Parathyroid adenoma (tissue), 2 donors: ENCODE data around the gene XAB2.

Experiments used
- H2AFZ ChIP-seq: fragments of 300-600 bp; sonication (generic); one replicate; pipeline ENCODE4 v1.7.0; 2017; ENCODE audit warnings: antibody characterized with exemption, mild to moderate bottlenecking
- H3K27ac ChIP-seq: fragments of 300-600 bp; sonication (generic); one replicate; pipeline ENCODE4 v1.7.0; 2017
- H3K27me3 ChIP-seq: fragments of 300-600 bp; sonication (generic); one replicate; pipeline ENCODE4 v1.7.0; 2017; ENCODE audit warnings: low read length; ENCODE audit not compliant: control insufficient read depth, insufficient read depth
- H3K36me3 ChIP-seq: fragments of 300-600 bp; sonication (generic); one replicate; pipeline ENCODE4 v1.7.0; 2017; ENCODE audit warnings: low read length; ENCODE audit not compliant: control insufficient read depth, insufficient read depth
- H3K4me1 ChIP-seq: fragments of 300-600 bp; sonication (generic); one replicate; pipeline ENCODE4 v1.7.0; 2017; ENCODE audit warnings: control low read depth
- H3K4me2 ChIP-seq: fragments of 300-600 bp; sonication (generic); one replicate; pipeline ENCODE4 v1.7.0; 2017; ENCODE audit warnings: low read length
- H3K4me3 ChIP-seq: fragments of 300-600 bp; sonication (generic); one replicate; pipeline ENCODE4 v1.7.0; 2017; ENCODE audit warnings: low read depth, low read length
- H3K79me2 ChIP-seq: fragments of 300-600 bp; sonication (generic); one replicate; pipeline ENCODE4 v1.7.0; 2017; ENCODE audit warnings: control low read depth
- H3K9ac ChIP-seq: fragments of 300-600 bp; sonication (generic); one replicate; pipeline ENCODE4 v1.7.0; 2017; ENCODE audit warnings: mild to moderate bottlenecking
- H3K9me3 ChIP-seq: fragments of 300-600 bp; sonication (generic); one replicate; pipeline ENCODE4 v1.7.0; 2017; ENCODE audit warnings: low read length; ENCODE audit not compliant: control insufficient read depth
- TF ChIP-seq, protein P1 (sequence below): fragments of 300-600 bp; sonication (generic); IDR thresholded peaks from one replicate; pipeline ENCODE4 v1.7.0; 2017; ENCODE audit warnings: antibody characterized with exemption, mild to moderate bottlenecking
- donor health status: primary hyperparathyroidism.

Gene XAB2

DNA sequence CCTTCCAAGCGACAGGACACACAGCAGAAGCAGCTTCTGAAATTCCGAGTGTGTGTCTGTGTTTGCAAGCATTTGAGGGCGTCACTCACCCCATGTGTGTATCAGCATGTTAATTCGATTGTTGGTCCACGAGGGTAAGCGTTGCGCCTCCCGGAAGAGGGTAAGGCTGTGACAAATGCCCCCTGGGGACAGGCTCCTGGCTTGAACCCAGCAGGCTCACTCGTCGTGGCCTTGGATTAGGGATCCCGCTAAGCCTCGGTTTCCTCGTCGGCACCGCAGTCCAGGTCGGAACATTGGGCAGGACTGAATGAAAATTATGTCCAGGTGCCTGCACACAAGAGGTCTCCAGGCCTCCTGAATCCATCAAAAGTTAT is 7.0 kb upstream of the XAB2 start:
- Histone ChIP-seq H3K4me2 (peak overlapping the region; percentile 58), H3K9me3 (no peaks in the 10 kb centered on the region), H3K79me2 (no peaks in the 10 kb centered on the region), H3K27ac (peak overlapping the region; percentile 57), H3K27me3 (no peaks in the 10 kb centered on the region), H3K4me3 (peak overlapping the region; percentile 66), H3K4me1 (no peaks in the 10 kb centered on the region), H3K9ac (no peak overlapping the region), H3K36me3 (no peaks in the 10 kb centered on the region), H2AFZ (peak overlapping the region; percentile 73)
- TF ChIP-seq, protein P1, sequence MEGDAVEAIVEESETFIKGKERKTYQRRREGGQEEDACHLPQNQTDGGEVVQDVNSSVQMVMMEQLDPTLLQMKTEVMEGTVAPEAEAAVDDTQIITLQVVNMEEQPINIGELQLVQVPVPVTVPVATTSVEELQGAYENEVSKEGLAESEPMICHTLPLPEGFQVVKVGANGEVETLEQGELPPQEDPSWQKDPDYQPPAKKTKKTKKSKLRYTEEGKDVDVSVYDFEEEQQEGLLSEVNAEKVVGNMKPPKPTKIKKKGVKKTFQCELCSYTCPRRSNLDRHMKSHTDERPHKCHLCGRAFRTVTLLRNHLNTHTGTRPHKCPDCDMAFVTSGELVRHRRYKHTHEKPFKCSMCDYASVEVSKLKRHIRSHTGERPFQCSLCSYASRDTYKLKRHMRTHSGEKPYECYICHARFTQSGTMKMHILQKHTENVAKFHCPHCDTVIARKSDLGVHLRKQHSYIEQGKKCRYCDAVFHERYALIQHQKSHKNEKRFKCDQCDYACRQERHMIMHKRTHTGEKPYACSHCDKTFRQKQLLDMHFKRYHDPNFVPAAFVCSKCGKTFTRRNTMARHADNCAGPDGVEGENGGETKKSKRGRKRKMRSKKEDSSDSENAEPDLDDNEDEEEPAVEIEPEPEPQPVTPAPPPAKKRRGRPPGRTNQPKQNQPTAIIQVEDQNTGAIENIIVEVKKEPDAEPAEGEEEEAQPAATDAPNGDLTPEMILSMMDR = no peak

DNA sequence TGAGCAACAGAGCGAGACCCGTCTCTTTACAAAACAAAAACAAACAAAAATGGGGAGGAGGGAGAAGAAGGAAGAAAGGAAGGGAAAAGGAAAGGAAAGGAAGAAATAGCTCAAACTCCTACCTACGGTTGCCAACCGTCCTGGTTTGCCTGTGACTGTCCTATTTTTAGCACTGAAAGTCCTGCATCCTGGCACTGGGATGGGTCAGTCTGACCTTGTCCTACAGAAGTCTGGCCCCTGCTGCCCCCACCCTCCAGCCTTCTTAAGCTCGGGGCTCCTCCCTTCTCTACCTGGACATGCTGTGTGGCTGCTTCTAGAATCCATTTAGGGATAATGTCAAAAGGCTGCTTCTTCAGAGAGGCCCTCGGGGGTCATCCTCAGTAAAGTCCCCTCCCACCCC is 6.3 kb upstream of the XAB2 start:
- TF ChIP-seq, protein P1 = no peak
- no peaks in the 10 kb centered on the region for H3K36me3 ChIP-seq
- peaks cover 4% of the 10 kb centered on the region for H3K79me2 ChIP-seq
- H3K9ac ChIP-seq = no peak overlapping the region
- no peak overlapping the region for H2AFZ ChIP-seq
- no peak overlapping the region for H3K27ac ChIP-seq
- H3K9me3 ChIP-seq = no peaks in the 10 kb centered on the region
- no peak overlapping the region for H3K4me3 ChIP-seq
- no peaks in the 10 kb centered on the region for H3K27me3 ChIP-seq
- no peak overlapping the region for H3K4me2 ChIP-seq
- no peaks in the 10 kb centered on the region for H3K4me1 ChIP-seq

DNA sequence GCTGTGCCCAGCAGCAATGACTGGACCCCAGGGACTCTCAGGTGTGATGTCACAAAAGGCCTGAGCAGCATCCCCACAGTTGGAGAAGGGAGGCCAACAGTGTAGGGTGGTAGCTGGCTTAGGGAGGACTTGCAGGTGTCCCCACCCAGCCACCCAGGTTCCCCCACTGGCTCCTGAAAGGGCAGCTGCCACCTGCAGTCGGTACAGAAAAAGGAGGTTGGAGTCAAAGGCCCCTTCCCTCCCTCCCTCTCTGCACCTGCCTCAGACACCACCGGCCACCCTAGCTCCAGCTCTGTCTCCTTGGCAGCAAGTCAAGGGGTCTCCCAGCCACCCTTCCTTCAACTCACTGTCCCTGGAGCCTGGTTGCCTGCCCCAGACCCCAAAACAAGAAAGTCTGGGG is 4.4 kb upstream of the XAB2 start, which contains the start of gene PCP2:
Gene PCP2 (minus strand): TSS at position 22 of the 400 bp plus-strand sequence. CDS start 262 bp downstream, outside the sequence.
- TF ChIP-seq, protein P1 = no peak
- Histone ChIP-seq H3K4me3 (no peak within 1 kb of the TSS), H3K4me1 (no peaks in the 10 kb centered on the region), H3K4me2 (no peak within 1 kb of the TSS), H3K79me2 (peaks cover 21% of the 10 kb centered on the region), H3K9ac (no peak within 1 kb of the TSS), H3K27ac (no peak within 1 kb of the TSS), H2AFZ (no peak within 1 kb of the TSS), H3K36me3 (no peaks in the 10 kb centered on the region), H3K27me3 (no peaks in the 10 kb centered on the region), H3K9me3 (no peaks in the 10 kb centered on the region)

- TF ChIP-seq, protein P1 = no peak
These were observed 3.2 kb upstream of the XAB2 start for GRCh38 chr19:7632340-7633203.

More at GRCh38 chr19:7632340-7633203, 3.2 kb upstream of the XAB2 start:
- Histone ChIP-seq H3K27me3 (no peaks in the 10 kb centered on the region), H3K4me3 (no peak overlapping the region), H2AFZ (no peak overlapping the region), H3K9ac (no peak overlapping the region), H3K79me2 (peaks cover 32% of the 10 kb centered on the region), H3K36me3 (no peaks in the 10 kb centered on the region), H3K9me3 (no peaks in the 10 kb centered on the region), H3K4me1 (no peaks in the 10 kb centered on the region), H3K4me2 (no peak overlapping the region), H3K27ac (no peak overlapping the region)
